H9 (cell line): Measurements from ENCODE around the gene PQBP1. TPM values are rescaled to one million over a fixed set of nuclear protein-coding genes. Genes with fewer than 3 reads are reported as not detected.

Source experiments
- DNase-seq: peaks from one replicate; pipeline ENCODE4 v3.0.0-alpha.2; 2017
- H2AFZ ChIP-seq: one replicate; pipeline ENCODE4 v1.6.1; 2013; ENCODE audit warnings: mild to moderate bottlenecking, low read length, control low read depth, moderate library complexity
- H2AK5ac ChIP-seq: 2 replicates; pipeline ENCODE4 v1.6.1; 2013; ENCODE audit warnings: low read length, control low read depth, mixed read lengths; ENCODE audit not compliant: insufficient read length
- H2BK120ac ChIP-seq: one replicate; pipeline ENCODE4 v1.6.1; 2013; ENCODE audit warnings: low read depth, mild to moderate bottlenecking, low read length, control low read depth, inconsistent platforms; ENCODE audit not compliant: poor library complexity, severe bottlenecking
- H2BK12ac ChIP-seq: 2 replicates; pipeline ENCODE4 v1.6.1; 2013; ENCODE audit warnings: low read length, control low read depth, mixed read lengths, low read depth; ENCODE audit not compliant: insufficient read length
- H2BK15ac ChIP-seq: 2 replicates; pipeline ENCODE4 v1.6.1; 2013; ENCODE audit warnings: low read depth, low read length, control low read depth
- H2BK20ac ChIP-seq: one replicate; pipeline ENCODE4 v1.6.1; 2013; ENCODE audit warnings: low read depth, mild to moderate bottlenecking, low read length, control low read depth, inconsistent platforms; ENCODE audit not compliant: poor library complexity, severe bottlenecking
- H2BK5ac ChIP-seq: 2 replicates; pipeline ENCODE4 v1.6.1; 2013; ENCODE audit warnings: low read length, control low read depth, mixed read lengths; ENCODE audit not compliant: insufficient read length
- H3K14ac ChIP-seq: 2 replicates; pipeline ENCODE4 v1.6.1; 2013; ENCODE audit warnings: low read length, control low read depth; ENCODE audit not compliant: insufficient read depth
- H3K18ac ChIP-seq: 2 replicates; pipeline ENCODE4 v1.6.1; 2013; ENCODE audit warnings: low read depth, mild to moderate bottlenecking, mixed read lengths, low read length, control low read depth; ENCODE audit not compliant: insufficient read length
- H3K23ac ChIP-seq: 2 replicates; pipeline ENCODE4 v1.6.1; 2013; ENCODE audit warnings: low read length, control low read depth, mixed read lengths, low read depth; ENCODE audit not compliant: insufficient read length
- H3K23me2 ChIP-seq: 2 replicates; pipeline ENCODE4 v1.6.1; 2013; ENCODE audit warnings: low read depth, mild to moderate bottlenecking, mixed read lengths, low read length, control low read depth; ENCODE audit not compliant: insufficient read length, poor library complexity, severe bottlenecking
- H3K27ac ChIP-seq: 2 replicates; pipeline ENCODE4 v1.5.1; 2013; ENCODE audit warnings: low read length, control low read depth, mixed read lengths, low read depth; ENCODE audit not compliant: insufficient read length
- H3K27me3 ChIP-seq: 2 replicates; pipeline ENCODE4 v1.6.1; 2013; ENCODE audit warnings: low read length, control low read depth, inconsistent platforms; ENCODE audit not compliant: insufficient read depth
- H3K4ac ChIP-seq: 2 replicates; pipeline ENCODE4 v1.6.1; 2013; ENCODE audit warnings: low read depth, mild to moderate bottlenecking, control low read depth, inconsistent platforms, low read length, moderate library complexity
- H3K4me1 ChIP-seq: 2 replicates; pipeline ENCODE4 v1.6.1; 2013; ENCODE audit warnings: low read length, control low read depth, inconsistent platforms; ENCODE audit not compliant: insufficient read depth
- H3K4me2 ChIP-seq: 2 replicates; pipeline ENCODE4 v1.6.1; 2013; ENCODE audit warnings: low read length, control low read depth, mixed read lengths; ENCODE audit not compliant: insufficient read length, insufficient read depth
- H3K56ac ChIP-seq: 2 replicates; pipeline ENCODE4 v1.6.1; 2013; ENCODE audit warnings: low read depth, mild to moderate bottlenecking, mixed read lengths, low read length, control low read depth; ENCODE audit not compliant: insufficient read length
- H3K79me1 ChIP-seq: 2 replicates; pipeline ENCODE4 v1.6.1; 2013; ENCODE audit warnings: low read depth, mild to moderate bottlenecking, moderate library complexity, low read length, control low read depth, inconsistent platforms; ENCODE audit not compliant: insufficient read depth, poor library complexity, severe bottlenecking
- H3K79me2 ChIP-seq: 2 replicates; pipeline ENCODE4 v1.6.1; 2013; ENCODE audit warnings: low read length, control low read depth, inconsistent platforms; ENCODE audit not compliant: insufficient read depth
- H3K9ac ChIP-seq: 2 replicates; pipeline ENCODE4 v1.6.1; 2013; ENCODE audit warnings: low read length, control low read depth, mixed read lengths; ENCODE audit not compliant: insufficient read length; ENCODE audit errors: extremely low read depth
- H3K9me3 ChIP-seq: one replicate; pipeline ENCODE4 v1.6.1; 2013; ENCODE audit warnings: low read depth, low read length, inconsistent platforms; ENCODE audit not compliant: control insufficient read depth
- H3T11ph ChIP-seq: one replicate; pipeline ENCODE4 v1.6.1; 2013; ENCODE audit warnings: mild to moderate bottlenecking, low read length, control low read depth, inconsistent platforms
- H4K20me1 ChIP-seq: one replicate; pipeline ENCODE4 v1.6.1; 2013; ENCODE audit not compliant: control insufficient read depth, insufficient read length, insufficient read depth
- H4K5ac ChIP-seq: 2 replicates; pipeline ENCODE4 v1.6.1; 2013; ENCODE audit warnings: low read depth, mild to moderate bottlenecking, mixed read lengths, low read length, control low read depth; ENCODE audit not compliant: insufficient read length
- H4K8ac ChIP-seq: replicated peaks from 2 replicates; pipeline ENCODE4 v1.6.1; 2013; ENCODE audit warnings: low read length, control low read depth, mixed read lengths, low read depth; ENCODE audit not compliant: insufficient read length
- H4K91ac ChIP-seq: 2 replicates; pipeline ENCODE4 v1.6.1; 2013; ENCODE audit warnings: low read depth, mild to moderate bottlenecking, moderate library complexity, mixed read lengths, low read length, control low read depth; ENCODE audit not compliant: insufficient read length
- H3K27ac Mint-ChIP-seq, 3 experiments: 2 replicates in 2 of 3; 3 replicates in 1 of 3; pipeline ENCODE4 v1.8.0; 2020 to 2021; ENCODE audit warnings: mixed read lengths in 3 of 3, mild to moderate bottlenecking in 1 of 3, moderate library complexity in 1 of 3
- H3K27me3 Mint-ChIP-seq: 2 replicates; pipeline ENCODE4 v1.8.0; 2021; ENCODE audit warnings: low read depth, mild to moderate bottlenecking, moderate library complexity, mixed read lengths
- H3K36me3 Mint-ChIP-seq, 3 experiments: 2 replicates in 2 of 3; 3 replicates in 1 of 3; pipeline ENCODE4 v1.8.0; 2020 to 2021; ENCODE audit warnings: low read depth in 3 of 3, mixed read lengths in 3 of 3; ENCODE audit not compliant: insufficient read depth in 1 of 3
- H3K4me1 Mint-ChIP-seq, 2 experiments: 2 replicates each; pipeline ENCODE4 v1.8.0; 2020; ENCODE audit warnings: mixed read lengths in 2 of 2
- H3K4me3 Mint-ChIP-seq, 2 experiments: 2 replicates in 1 of 2; 3 replicates in 1 of 2; pipeline ENCODE4 v1.8.0; 2020 to 2021; ENCODE audit warnings: mild to moderate bottlenecking in 2 of 2, mixed read lengths in 2 of 2, moderate library complexity in 1 of 2
- H3K9me3 Mint-ChIP-seq, 2 experiments: 2 replicates in 1 of 2; 3 replicates in 1 of 2; pipeline ENCODE4 v1.8.0; 2020; ENCODE audit warnings: mild to moderate bottlenecking in 2 of 2, mixed read lengths in 2 of 2, moderate library complexity in 1 of 2
- WGBS: extraction: QIAGEN DNeasy Blood & Tissue Kit; methylation state at CpG from one replicate; pipeline ENCODE4 v1.1.7; 2013; ENCODE audit warnings: missing lambda C conversion rate, low lambda C conversion rate, mixed read lengths; ENCODE audit not compliant: insufficient read length; ENCODE audit errors: extremely low coverage; 5-methylcytosine and 5-hydroxymethylcytosine counted together
- total RNA-seq: library from RNA; stranded (reverse); gene quantifications from 2 replicates; pipeline ENCODE4 v1.2.1, GENCODE V29; 2021
- TF ChIP-seq, protein P1 (sequence below): fragments of 200-600 bp; sonication (generic); conservative IDR thresholded peaks from 3 replicates; pipeline ENCODE4 v1.8.0; 2021; ENCODE audit warnings: antibody characterized with exemption, mild to moderate bottlenecking

The PQBP1 gene
- total RNA-seq, 1 experiment from 2014 or later, result 87.9 TPM

DNA sequence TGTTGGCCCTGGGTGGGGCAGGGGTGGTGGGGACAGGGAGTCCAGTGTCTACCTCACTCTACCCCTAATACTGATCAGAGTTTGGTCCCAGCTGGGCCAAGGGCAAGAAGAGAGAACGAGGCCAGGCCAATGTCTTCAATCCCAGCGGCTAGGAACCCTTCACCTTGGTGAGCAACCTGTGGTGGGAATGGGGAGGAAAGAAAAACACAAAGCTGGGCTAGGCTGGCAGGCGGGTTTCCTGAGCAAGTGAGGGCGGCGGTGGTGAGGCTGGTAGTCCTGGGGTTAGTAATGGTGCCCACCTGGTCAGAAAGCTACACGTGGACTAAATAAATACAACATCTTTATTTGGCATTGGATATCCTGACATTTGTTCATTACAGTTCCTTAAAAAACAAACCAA is 5.6 kb downstream of the PQBP1 start:
- WGBS, result no CpG with 5 or more reads among the region's 6 CpGs
- Mint-ChIP-seq H3K4me1 (peaks cover 4 to 5% of the 10 kb centered on the region in 2 experiments; a peak in 3 of 4 replicates), H3K4me3 (no peak overlapping the region), H3K9me3 (peaks cover 68 to 72% of the 10 kb centered on the region in 2 experiments), H3K27ac (no peak overlapping the region), H3K27me3 (no peaks in the 10 kb centered on the region; the same call in none of the 2 replicates), H3K36me3 (peaks cover 23 to 61% (median 45%) of the 10 kb centered on the region in 3 experiments)
- no peak overlapping the region for H3T11ph ChIP-seq
- H3K27ac ChIP-seq, result no peak overlapping the region
- H3K23me2 ChIP-seq, result no peaks in the 10 kb centered on the region
- H3K23ac ChIP-seq, result no peak overlapping the region
- no peak overlapping the region for H4K5ac ChIP-seq
- no peak for DNase-seq
- no peak overlapping the region for H3K14ac ChIP-seq
- H2BK15ac ChIP-seq, result no peak overlapping the region
- H3K4ac ChIP-seq, result no peak overlapping the region
- H4K20me1 ChIP-seq, result peaks cover 3% of the 10 kb centered on the region
- no peak overlapping the region for H3K9ac ChIP-seq
- TF ChIP-seq, protein P1, sequence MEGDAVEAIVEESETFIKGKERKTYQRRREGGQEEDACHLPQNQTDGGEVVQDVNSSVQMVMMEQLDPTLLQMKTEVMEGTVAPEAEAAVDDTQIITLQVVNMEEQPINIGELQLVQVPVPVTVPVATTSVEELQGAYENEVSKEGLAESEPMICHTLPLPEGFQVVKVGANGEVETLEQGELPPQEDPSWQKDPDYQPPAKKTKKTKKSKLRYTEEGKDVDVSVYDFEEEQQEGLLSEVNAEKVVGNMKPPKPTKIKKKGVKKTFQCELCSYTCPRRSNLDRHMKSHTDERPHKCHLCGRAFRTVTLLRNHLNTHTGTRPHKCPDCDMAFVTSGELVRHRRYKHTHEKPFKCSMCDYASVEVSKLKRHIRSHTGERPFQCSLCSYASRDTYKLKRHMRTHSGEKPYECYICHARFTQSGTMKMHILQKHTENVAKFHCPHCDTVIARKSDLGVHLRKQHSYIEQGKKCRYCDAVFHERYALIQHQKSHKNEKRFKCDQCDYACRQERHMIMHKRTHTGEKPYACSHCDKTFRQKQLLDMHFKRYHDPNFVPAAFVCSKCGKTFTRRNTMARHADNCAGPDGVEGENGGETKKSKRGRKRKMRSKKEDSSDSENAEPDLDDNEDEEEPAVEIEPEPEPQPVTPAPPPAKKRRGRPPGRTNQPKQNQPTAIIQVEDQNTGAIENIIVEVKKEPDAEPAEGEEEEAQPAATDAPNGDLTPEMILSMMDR, result no peak
- H4K8ac ChIP-seq, result no peak overlapping the region
- no peaks in the 10 kb centered on the region for H3K9me3 ChIP-seq
- no peaks in the 10 kb centered on the region for H3K79me1 ChIP-seq
- no peak overlapping the region for H2AK5ac ChIP-seq
- no peaks in the 10 kb centered on the region for H3K4me1 ChIP-seq
- no peak overlapping the region for H2BK5ac ChIP-seq
- no peak overlapping the region for H2BK12ac ChIP-seq
- no peak overlapping the region for H3K18ac ChIP-seq
- H4K91ac ChIP-seq, result no peak overlapping the region
- H3K56ac ChIP-seq, result no peak overlapping the region
- no peak overlapping the region for H2BK120ac ChIP-seq
- H3K79me2 ChIP-seq, result no peaks in the 10 kb centered on the region; the same call in 1 of the 2 replicates
- H3K27me3 ChIP-seq, result no peaks in the 10 kb centered on the region
- no peak overlapping the region for H2AFZ ChIP-seq
- H3K4me2 ChIP-seq, result no peak overlapping the region
- no peak overlapping the region for H2BK20ac ChIP-seq
